GM12878 (cell line): ENCODE results near the gene TSC2. TPM values are rescaled to one million over a fixed set of nuclear protein-coding genes. Genes with fewer than 3 reads are reported as not detected.

ENCODE experiments used
- ATAC-seq: fragments of 200-7000 bp; cut with Tn5 transposase; 3 replicates; pipeline ENCODE4 v1.9.1; 2020; ENCODE audit warnings: mild to moderate bottlenecking, moderate library complexity
- BruUV-seq: library from RNA; stranded (reverse); fragments of 400-500 nt; replicated peaks from 2 replicates; lab custom pipeline; 2021; lab: Mats Ljungman, UMichigan
- CTCF ChIA-PET: fragments of 300-600 bp; sonication (Branson Sonifier 250); formaldehyde crosslinking; extraction: SDS; loops from one replicate; lab custom pipeline; 2021; ENCODE audit warnings: inconsistent platforms; lab: Yijun Ruan, JAX
- POLR2A ChIA-PET: fragments of 350-600 bp; formaldehyde crosslinking; extraction: SDS; loops from one replicate; lab custom pipeline; 2021; ENCODE audit warnings: inconsistent platforms; lab: Charles Lee
- RAD21 ChIA-PET: fragments of 300-600 bp; sonication (Branson Sonifier 250); formaldehyde crosslinking; loops from one replicate; lab custom pipeline; 2023; ENCODE audit warnings: antibody characterized with exemption; ENCODE audit not compliant: unreplicated experiment; lab: Charles Lee
- SMC1A ChIA-PET: fragments of 300-600 bp; sonication (Branson Sonifier 250); formaldehyde crosslinking; loops from one replicate; lab custom pipeline; 2023; ENCODE audit not compliant: unreplicated experiment, uncharacterized antibody; lab: Charles Lee
- DNase-seq: peaks from one replicate; pipeline ENCODE4 v3.0.0-alpha.2; 2011; ENCODE audit warnings: low read depth, low spot score
- FAIRE-seq: peaks from 3 replicates; lab custom pipeline; 2011; peaks lifted over from hg19 to GRCh38; lab: Jason Lieb, UNC
- H2AFZ ChIP-seq: 2 replicates; pipeline ENCODE4 v1.6.0; 2011; ENCODE audit warnings: low read depth, low read length, control low read depth; ENCODE audit not compliant: control insufficient read depth
- H3K27ac ChIP-seq: 2 replicates; pipeline ENCODE4 v1.5.1; 2011; ENCODE audit warnings: control low read depth; ENCODE audit not compliant: control insufficient read depth, insufficient read depth
- H3K27me3 ChIP-seq, 2 experiments: replicated peaks in 1 of 2; 2 replicates each; pipeline versions ENCODE4 v1.6.0 to v1.6.1; 2011; ENCODE audit warnings: low read length in 1 of 2; ENCODE audit not compliant: control insufficient read depth in 2 of 2, insufficient read depth in 2 of 2
- H3K36me3 ChIP-seq, 2 experiments: 2 replicates each; pipeline ENCODE4 v1.5.1; 2011; ENCODE audit warnings: low read length in 1 of 2; ENCODE audit not compliant: control insufficient read depth in 2 of 2, insufficient read depth in 2 of 2
- H3K4me1 ChIP-seq: 2 replicates; pipeline ENCODE4 v1.6.1; 2011; ENCODE audit warnings: mild to moderate bottlenecking, low read length, moderate library complexity, mixed read lengths; ENCODE audit not compliant: control insufficient read depth, insufficient read depth
- H3K4me2 ChIP-seq: 2 replicates; pipeline ENCODE4 v1.6.0; 2011; ENCODE audit warnings: control low read depth; ENCODE audit not compliant: control insufficient read depth, insufficient read depth
- H3K4me3 ChIP-seq: fragments of 200-600 bp; sonication (generic); 2 replicates; pipeline ENCODE4 v1.5.1; 2016
- H3K79me2 ChIP-seq: 2 replicates; pipeline ENCODE4 v1.6.0; 2011; ENCODE audit warnings: low read length; ENCODE audit not compliant: control insufficient read depth, insufficient read depth
- H3K9ac ChIP-seq: 2 replicates; pipeline ENCODE4 v1.8.0; 2011; ENCODE audit warnings: low read length, control low read depth, mixed read lengths; ENCODE audit not compliant: control insufficient read depth, insufficient read depth
- H3K9me3 ChIP-seq: replicated peaks from 3 replicates; pipeline ENCODE4 v1.5.1; 2011; ENCODE audit warnings: mild to moderate bottlenecking, low read length; ENCODE audit not compliant: control insufficient read depth, insufficient read depth
- H4K20me1 ChIP-seq: 2 replicates; pipeline ENCODE4 v1.6.0; 2011; ENCODE audit not compliant: control insufficient read depth, insufficient read depth
- BACH1 ChIP-seq: fragments of 450-650 bp; IDR thresholded peaks from 2 replicates; pipeline ENCODE4 v1.6.1; 2017; ENCODE audit warnings: mild to moderate bottlenecking, borderline replicate concordance
- CEBPB ChIP-seq, 2 experiments: fragments of 150-350 bp in 1 of 2; IDR thresholded peaks; 2 replicates each; pipeline ENCODE4 v1.6.1; 2012 to 2014; ENCODE audit warnings: low read depth in 2 of 2, low read length in 2 of 2, borderline replicate concordance in 1 of 2, inconsistent platforms in 1 of 2
- GABPA ChIP-seq: IDR thresholded peaks from 2 replicates; pipeline ENCODE4 v1.6.1; 2014; ENCODE audit warnings: antibody characterized with exemption, low read depth, mild to moderate bottlenecking, inconsistent platforms
- NFYB ChIP-seq: IDR thresholded peaks from 2 replicates; pipeline ENCODE4 v1.6.1; 2011; ENCODE audit warnings: low read depth, mild to moderate bottlenecking, low read length, improper control_type of control experiment, moderate library complexity; ENCODE audit not compliant: insufficient read depth
- SP1 ChIP-seq: IDR thresholded peaks from one replicate; pipeline ENCODE4 v1.6.1; 2011; ENCODE audit warnings: low read depth, low read length
- WGBS: methylation state at CpG from one replicate; pipeline ENCODE4 v1.1.6; 2016; ENCODE audit warnings: low lambda C conversion rate; ENCODE audit not compliant: insufficient replicate concordance, insufficient coverage; ENCODE audit errors: missing lambda C conversion rate; 5-methylcytosine and 5-hydroxymethylcytosine counted together
- in situ Hi-C: fragments of 300-500 bp; cut with MboI; formaldehyde crosslinking; loops from 9 replicates; pipeline ENCODE4 v1.14.3; 2018; ENCODE audit warnings: mixed read lengths
- intact Hi-C: fragments of 100-400 bp; cut with micrococcal nuclease; formaldehyde crosslinking; loops from one replicate; pipeline ENCODE4 v1.14.2; 2022; ENCODE audit not compliant: unreplicated experiment
- polyA plus RNA-seq, 11 experiments: library from polyadenylated mRNA; depleted of rRNA in 4 of 11; unstranded in 6 of 11; stranded (reverse) in 5 of 11; fragments of >200 nt; fragmentation: Nextera tagmentation in 4 of 11; fragmentation: Illumina TruSeq in 1 of 11; extraction: Ambion mirVana in 4 of 11; extraction: Trizol in 1 of 11; gene quantifications; 1 replicate in 1 of 11; 2 replicates in 10 of 11; pipeline versions ENCODE4 v1.2.1 to v1.2.3, GENCODE V29; 2011 to 2016; ENCODE audit warnings: inconsistent platforms in 2 of 11, missing spikeins in 2 of 11, low read depth in 1 of 11
- total RNA-seq, 4 experiments: library from RNA; depleted of rRNA in 3 of 4; stranded (reverse); fragments of >200 nt in 3 of 4; fragmentation: Illumina TruSeq in 1 of 4; extraction: Trizol in 1 of 4; gene quantifications; 2 replicates each; pipeline versions ENCODE4 v1.2.1 to v1.2.3, GENCODE V29; 2013 to 2021
- TF ChIP-seq, protein P1 (sequence below), 3 experiments: IDR thresholded peaks in 2 of 3; conservative IDR thresholded peaks in 1 of 3; 2 replicates each; pipeline ENCODE4 v1.5.1; 2011; ENCODE audit warnings: low read depth in 3 of 3, low read length in 3 of 3, mild to moderate bottlenecking in 3 of 3, control low read depth in 2 of 3, moderate library complexity in 2 of 3, inconsistent platforms in 1 of 3, mixed read lengths in 1 of 3; ENCODE audit not compliant: control insufficient read depth in 2 of 3, insufficient read depth in 1 of 3; ENCODE audit errors: extremely low read depth in 1 of 3
- TF ChIP-seq, protein P2 (sequence below): IDR thresholded peaks from 2 replicates; pipeline ENCODE4 v1.6.1; 2011; ENCODE audit warnings: low read depth, low read length, improper control_type of control experiment, borderline replicate concordance
- TF ChIP-seq, protein P3 (sequence below): fragments of 450-650 bp; IDR thresholded peaks from 2 replicates; pipeline ENCODE4 v1.6.1; 2016; ENCODE audit warnings: mild to moderate bottlenecking
- TF ChIP-seq, protein P4 (sequence below): IDR thresholded peaks from 2 replicates; pipeline ENCODE4 v1.6.1; 2012; ENCODE audit warnings: low read depth, low read length, improper control_type of control experiment

TSC2 gene
- total and polyA plus RNA-seq, 10 of the 15 experiments (the other 5 are each of a cell fraction or from before 2014, with no cell fraction given) = 1.6 to 77.0 (median 21.6) TPM

DNA sequence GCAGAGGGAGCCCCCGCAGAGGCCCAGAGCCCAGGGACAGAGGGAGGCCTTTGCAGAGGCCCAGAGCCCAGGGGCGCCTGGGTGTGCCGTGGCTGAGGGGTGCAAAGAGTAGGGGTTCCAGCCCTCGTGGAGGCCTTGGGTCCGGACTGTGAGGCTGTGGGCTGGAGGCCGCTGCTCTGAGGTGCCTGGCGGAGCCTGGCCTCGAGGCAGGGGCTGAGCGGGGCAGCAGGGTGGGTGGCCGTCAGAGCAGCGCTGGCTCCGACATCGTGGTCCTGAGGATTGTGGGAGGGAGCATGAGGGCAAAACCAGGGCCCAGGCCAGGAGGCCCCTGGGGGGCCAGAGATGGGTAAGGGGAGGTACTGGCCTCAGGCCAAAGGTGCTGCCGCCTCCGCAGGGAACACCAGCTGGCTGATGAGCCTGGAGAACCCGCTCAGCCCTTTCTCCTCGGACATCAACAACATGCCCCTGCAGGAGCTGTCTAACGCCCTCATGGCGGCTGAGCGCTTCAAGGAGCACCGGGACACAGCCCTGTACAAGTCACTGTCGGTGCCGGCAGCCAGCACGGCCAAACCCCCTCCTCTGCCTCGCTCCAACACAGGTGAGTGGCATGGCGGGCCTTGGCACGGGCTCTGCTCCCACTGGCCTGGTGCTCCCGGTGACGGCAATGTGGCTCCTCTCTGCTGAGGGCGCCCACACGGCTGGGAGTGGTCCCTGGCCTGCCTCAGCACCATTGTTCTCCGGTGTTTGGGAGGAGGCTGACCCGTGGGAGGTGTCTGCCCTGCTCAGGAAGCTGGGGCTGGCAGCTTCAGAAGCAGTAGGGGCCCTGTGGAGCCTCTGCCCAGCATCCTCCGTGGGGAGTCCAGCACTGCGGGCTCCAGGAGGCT lies 33.7 kb downstream of the TSC2 start:
- POLR2A ChIA-PET = no interaction called here
- peaks cover 0 to under 1% of the 10 kb centered on the region in 2 experiments; a peak in 3 of 4 replicates for H3K36me3 ChIP-seq
- intact Hi-C loops (no loop called here), in situ Hi-C loops (loop anchor here (10.0 kb wide), 1 partner anchor 63 kb away; the partner anchor contains the start of gene RAB26)
- SMC1A ChIA-PET = no interaction called here
- H3K9ac ChIP-seq = no peak overlapping the region
- no peaks in the 10 kb centered on the region for H4K20me1 ChIP-seq
- FAIRE-seq (no peak), ATAC-seq (no peak), DNase-seq (no peak)
- H3K4me2 ChIP-seq = no peak overlapping the region
- CTCF ChIA-PET = no interaction called here
- H3K9me3 ChIP-seq = no peaks in the 10 kb centered on the region
- no peaks in the 10 kb centered on the region for H3K27me3 ChIP-seq
- H3K4me1 ChIP-seq = no peaks in the 10 kb centered on the region
- H3K4me3 ChIP-seq = no peak overlapping the region
- RAD21 ChIA-PET = no interaction called here
- BruUV-seq = no TSS peak
- H3K27ac ChIP-seq = no peak overlapping the region
- H2AFZ ChIP-seq = no peak overlapping the region
- TF ChIP-seq, protein P1, sequence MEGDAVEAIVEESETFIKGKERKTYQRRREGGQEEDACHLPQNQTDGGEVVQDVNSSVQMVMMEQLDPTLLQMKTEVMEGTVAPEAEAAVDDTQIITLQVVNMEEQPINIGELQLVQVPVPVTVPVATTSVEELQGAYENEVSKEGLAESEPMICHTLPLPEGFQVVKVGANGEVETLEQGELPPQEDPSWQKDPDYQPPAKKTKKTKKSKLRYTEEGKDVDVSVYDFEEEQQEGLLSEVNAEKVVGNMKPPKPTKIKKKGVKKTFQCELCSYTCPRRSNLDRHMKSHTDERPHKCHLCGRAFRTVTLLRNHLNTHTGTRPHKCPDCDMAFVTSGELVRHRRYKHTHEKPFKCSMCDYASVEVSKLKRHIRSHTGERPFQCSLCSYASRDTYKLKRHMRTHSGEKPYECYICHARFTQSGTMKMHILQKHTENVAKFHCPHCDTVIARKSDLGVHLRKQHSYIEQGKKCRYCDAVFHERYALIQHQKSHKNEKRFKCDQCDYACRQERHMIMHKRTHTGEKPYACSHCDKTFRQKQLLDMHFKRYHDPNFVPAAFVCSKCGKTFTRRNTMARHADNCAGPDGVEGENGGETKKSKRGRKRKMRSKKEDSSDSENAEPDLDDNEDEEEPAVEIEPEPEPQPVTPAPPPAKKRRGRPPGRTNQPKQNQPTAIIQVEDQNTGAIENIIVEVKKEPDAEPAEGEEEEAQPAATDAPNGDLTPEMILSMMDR (IDR thresholded peaks at IDR 0.05 in 2 of 3, conservative IDR thresholded peaks at IDR 0.05 in 1 of 3; ENCODE audit: control insufficient read depth in 2 of 3, extremely low read depth in 1 of 3, insufficient read depth in 1 of 3, low read depth in 3 of 3, low read length in 3 of 3) = no peak
- TF ChIP-seq, protein P2, sequence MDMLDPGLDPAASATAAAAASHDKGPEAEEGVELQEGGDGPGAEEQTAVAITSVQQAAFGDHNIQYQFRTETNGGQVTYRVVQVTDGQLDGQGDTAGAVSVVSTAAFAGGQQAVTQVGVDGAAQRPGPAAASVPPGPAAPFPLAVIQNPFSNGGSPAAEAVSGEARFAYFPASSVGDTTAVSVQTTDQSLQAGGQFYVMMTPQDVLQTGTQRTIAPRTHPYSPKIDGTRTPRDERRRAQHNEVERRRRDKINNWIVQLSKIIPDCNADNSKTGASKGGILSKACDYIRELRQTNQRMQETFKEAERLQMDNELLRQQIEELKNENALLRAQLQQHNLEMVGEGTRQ = no peak
- TF ChIP-seq GABPA (no peak), BACH1 (no peak), SP1 (no peak), CEBPB (IDR thresholded peaks at IDR 0.05; ENCODE audit: borderline replicate concordance in 1 of 2, low read depth in 2 of 2, low read length in 2 of 2) (no peak), NFYB (no peak)
- TF ChIP-seq, protein P3, sequence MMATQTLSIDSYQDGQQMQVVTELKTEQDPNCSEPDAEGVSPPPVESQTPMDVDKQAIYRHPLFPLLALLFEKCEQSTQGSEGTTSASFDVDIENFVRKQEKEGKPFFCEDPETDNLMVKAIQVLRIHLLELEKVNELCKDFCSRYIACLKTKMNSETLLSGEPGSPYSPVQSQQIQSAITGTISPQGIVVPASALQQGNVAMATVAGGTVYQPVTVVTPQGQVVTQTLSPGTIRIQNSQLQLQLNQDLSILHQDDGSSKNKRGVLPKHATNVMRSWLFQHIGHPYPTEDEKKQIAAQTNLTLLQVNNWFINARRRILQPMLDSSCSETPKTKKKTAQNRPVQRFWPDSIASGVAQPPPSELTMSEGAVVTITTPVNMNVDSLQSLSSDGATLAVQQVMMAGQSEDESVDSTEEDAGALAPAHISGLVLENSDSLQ = no peak
- TF ChIP-seq, protein P4, sequence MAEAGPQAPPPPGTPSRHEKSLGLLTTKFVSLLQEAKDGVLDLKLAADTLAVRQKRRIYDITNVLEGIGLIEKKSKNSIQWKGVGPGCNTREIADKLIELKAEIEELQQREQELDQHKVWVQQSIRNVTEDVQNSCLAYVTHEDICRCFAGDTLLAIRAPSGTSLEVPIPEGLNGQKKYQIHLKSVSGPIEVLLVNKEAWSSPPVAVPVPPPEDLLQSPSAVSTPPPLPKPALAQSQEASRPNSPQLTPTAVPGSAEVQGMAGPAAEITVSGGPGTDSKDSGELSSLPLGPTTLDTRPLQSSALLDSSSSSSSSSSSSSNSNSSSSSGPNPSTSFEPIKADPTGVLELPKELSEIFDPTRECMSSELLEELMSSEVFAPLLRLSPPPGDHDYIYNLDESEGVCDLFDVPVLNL = no peak
- no peaks in the 10 kb centered on the region for H3K79me2 ChIP-seq
- WGBS = 93% methylated on average over 32 of the region's 35 CpGs
